SK-N-SH treated with all-trans-retinoic acid at 6 μM for 48 hours (cell line): ENCODE data around the gene SLC13A1.

Experiments
- ARNTL ChIP-seq: fragments of 450-650 bp; formaldehyde crosslinking; IDR thresholded peaks from 2 replicates; pipeline ENCODE4 v1.5.0; 2020; ENCODE audit warnings: low read depth, mild to moderate bottlenecking, moderate library complexity, borderline replicate concordance
- ESRRG ChIP-seq: fragments of 250-450 bp; sonication (Bioruptor Pico); IDR thresholded peaks from 2 replicates; pipeline ENCODE4 v1.6.1; 2021; ENCODE audit warnings: mild to moderate bottlenecking
- GLIS3 ChIP-seq: fragments of 250-450 bp; sonication (Bioruptor Pico); IDR thresholded peaks from 2 replicates; pipeline ENCODE4 v1.5.0; 2020; ENCODE audit warnings: mild to moderate bottlenecking, moderate library complexity
- OSR1 ChIP-seq: fragments of 250-450 bp; sonication (Bioruptor Pico); IDR thresholded peaks from 2 replicates; pipeline ENCODE4 v1.8.0; 2022; ENCODE audit warnings: moderate library complexity, mild to moderate bottlenecking, inconsistent platforms
- PATZ1 ChIP-seq: fragments of 250-450 bp; sonication (Bioruptor Pico); IDR thresholded peaks from 2 replicates; pipeline ENCODE4 v1.8.0; 2020; ENCODE audit warnings: mild to moderate bottlenecking, moderate library complexity, borderline replicate concordance
- POU6F1 ChIP-seq: fragments of 250-450 bp; sonication (Bioruptor Pico); IDR thresholded peaks from 2 replicates; pipeline ENCODE4 v1.8.0; 2021; ENCODE audit warnings: low read depth, mild to moderate bottlenecking, moderate library complexity, borderline replicate concordance
- PPARA ChIP-seq: fragments of 250-450 bp; sonication (Bioruptor Pico); IDR thresholded peaks from 2 replicates; pipeline ENCODE4 v1.5.0; 2020; ENCODE audit warnings: mild to moderate bottlenecking, borderline replicate concordance
- RARB ChIP-seq: fragments of 250-450 bp; sonication (Bioruptor Pico); IDR thresholded peaks from 2 replicates; pipeline ENCODE4 v1.8.0; 2021; ENCODE audit warnings: mild to moderate bottlenecking, moderate library complexity
- TSHZ2 ChIP-seq: fragments of 250-450 bp; sonication (Bioruptor Pico); IDR thresholded peaks from 2 replicates; pipeline ENCODE4 v1.5.0; 2020; ENCODE audit warnings: mild to moderate bottlenecking, moderate library complexity
- ZFP3 ChIP-seq: fragments of 250-450 bp; sonication (Bioruptor Pico); IDR thresholded peaks from 2 replicates; pipeline ENCODE4 v1.5.0; 2020; ENCODE audit warnings: mild to moderate bottlenecking, moderate library complexity
- ZFP30 ChIP-seq: fragments of 450-650 bp; formaldehyde crosslinking; IDR thresholded peaks from 2 replicates; pipeline ENCODE4 v1.5.0; 2022; ENCODE audit warnings: mild to moderate bottlenecking, moderate library complexity
- ZNF565 ChIP-seq: fragments of 450-650 bp; formaldehyde crosslinking; conservative IDR thresholded peaks from 2 replicates; pipeline ENCODE4 v1.5.0; 2020; ENCODE audit warnings: low read depth, mild to moderate bottlenecking, moderate library complexity
- ZNF70 ChIP-seq: fragments of 450-650 bp; formaldehyde crosslinking; IDR thresholded peaks from 2 replicates; pipeline ENCODE4 v1.5.0; 2020; ENCODE audit warnings: mild to moderate bottlenecking, moderate library complexity

GRCh38 chr7:123229426-123229825, 29.7 kb upstream of the SLC13A1 start:
- TF ChIP-seq OSR1 (no peak), ZNF70 (CRISPR knock-in tag) (no peak), PATZ1 (CRISPR knock-in tag) (no peak), ZFP30 (CRISPR knock-in tag) (no peak), ARNTL (CRISPR knock-in tag) (no peak), ZNF565 (CRISPR knock-in tag) (no peak), PPARA (CRISPR knock-in tag) (no peak), RARB (CRISPR knock-in tag) (no peak), ZFP3 (no peak), POU6F1 (CRISPR knock-in tag) (no peak), TSHZ2 (CRISPR knock-in tag) (no peak), GLIS3 (CRISPR knock-in tag) (no peak), ESRRG (CRISPR knock-in tag) (no peak)
